HFF-Myc (cell line): ENCODE measurements around the gene MUC22.
"Not testable (repeated sequence)": the region's sequence is repeated elsewhere in the genome, so short reads cannot be mapped to it uniquely, and the experiment has no call there.

Experiments
- DNase-seq: peaks from one replicate; pipeline ENCODE4 v3.0.0-alpha.2; 2011; ENCODE audit warnings: low read depth; ENCODE audit errors: extremely low read depth
- H3K4me3 ChIP-seq: replicated peaks from 2 replicates; pipeline ENCODE4 v1.5.1; 2011; ENCODE audit warnings: low read depth, mild to moderate bottlenecking, control low read depth, low read length
- CTCF ChIP-seq: IDR thresholded peaks from 2 replicates; pipeline ENCODE4 v1.5.1; 2012; ENCODE audit warnings: mild to moderate bottlenecking, low read depth, low read length, control low read depth; ENCODE audit errors: missing control alignments

MUC22 gene

GRCh38 chr6:31007694-31008093 is 2.6 kb upstream of the MUC22 start:
- H3K4me3 ChIP-seq = no peak overlapping the region
- peak; percentile 20 for DNase-seq
- TF ChIP-seq CTCF = no peak

GRCh38 chr6:31008165-31008564 is 2.1 kb upstream of the MUC22 start:
- no peak for TF ChIP-seq CTCF
- DNase-seq = no peak
- H3K4me3 ChIP-seq = no peak overlapping the region

- no peak for DNase-seq
- no peak for TF ChIP-seq CTCF
- no peak overlapping the region for H3K4me3 ChIP-seq
Observed at GRCh38 chr6:31009731-31010130, 543 bp upstream of the MUC22 start.

- no peak for DNase-seq
- no peak for TF ChIP-seq CTCF
- H3K4me3 ChIP-seq = no peak overlapping the region
Observed at GRCh38 chr6:31011153-31011552, 879 bp downstream of the MUC22 start.

- H3K4me3 ChIP-seq = no peak overlapping the region
- no peak for TF ChIP-seq CTCF
- DNase-seq = no peak
Observed at GRCh38 chr6:31016659-31017299, 6.5 kb downstream of the MUC22 start.

- not testable (repeated sequence) for DNase-seq, H3K4me3 ChIP-seq
Observed at GRCh38 chr6:31017436-31017835, 7.2 kb downstream of the MUC22 start.

GRCh38 chr6:31020057-31020456 is 9.8 kb downstream of the MUC22 start:
- DNase-seq = no peak
- H3K4me3 ChIP-seq = no peak overlapping the region
- no peak for TF ChIP-seq CTCF

GRCh38 chr6:31020631-31021255 is 10.5 kb downstream of the MUC22 start:
- DNase-seq, H3K4me3 ChIP-seq: not testable (repeated sequence)

- not testable (repeated sequence) for DNase-seq, H3K4me3 ChIP-seq
Observed at GRCh38 chr6:31021705-31022531, 11.6 kb downstream of the MUC22 start.
